SIG-M5 (cell line): ENCODE measurements around the gene WNT3.
"Not testable (repeated sequence)": the region's sequence is repeated elsewhere in the genome, so short reads cannot be mapped to it uniquely, and the experiment has no call there.

Experiments used
- DNase-seq: peaks from one replicate; lab custom pipeline; 2025; lab: John Stamatoyannopoulos, UW

The WNT3 gene

DNA sequence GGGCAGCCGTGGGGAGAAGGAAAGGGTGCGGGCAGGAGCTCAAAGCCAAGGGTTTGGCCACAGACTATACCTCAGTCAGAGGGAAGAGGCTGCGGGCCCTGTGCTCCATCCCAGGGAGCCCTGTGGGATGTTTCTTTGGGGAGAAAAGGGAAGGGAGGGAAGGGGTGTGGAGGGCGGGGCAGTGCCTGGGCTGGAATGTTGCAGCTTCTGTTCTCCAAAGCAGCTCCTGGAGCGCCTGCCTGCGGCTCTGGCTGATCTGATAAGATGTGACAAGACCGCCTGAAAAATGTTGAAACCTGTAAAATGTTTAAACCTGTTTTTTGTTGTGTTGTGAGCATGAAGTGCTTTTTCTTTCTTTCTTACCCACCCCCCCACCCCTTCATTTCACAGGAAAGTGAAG is 32.8 kb downstream of the WNT3 start:
- no peak for DNase-seq

- DNase-seq, result no peak
Observed at GRCh38 chr17:46783031-46783593, 35.4 kb downstream of the WNT3 start.

GRCh38 chr17:46782250-46782953 is 36.1 kb downstream of the WNT3 start:
- no peak for DNase-seq

DNA sequence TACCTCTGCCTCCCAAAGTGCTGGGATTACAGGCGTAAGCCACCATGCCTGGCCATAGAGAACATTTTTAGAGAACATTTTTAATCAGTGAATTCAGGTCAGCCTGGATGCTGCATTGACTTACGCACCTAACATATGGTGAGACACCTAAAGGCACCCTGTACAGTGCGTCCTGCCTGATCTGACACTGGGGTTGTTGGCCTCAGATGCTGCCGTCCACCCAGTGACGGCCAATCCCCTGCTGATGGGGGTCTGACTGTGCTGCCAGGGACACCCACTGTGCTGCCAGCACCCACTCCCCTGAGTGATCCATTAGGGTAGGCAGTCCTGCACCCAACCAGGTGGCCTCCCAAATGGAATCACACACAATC is 38.5 kb downstream of the WNT3 start:
- DNase-seq, result no peak

DNA sequence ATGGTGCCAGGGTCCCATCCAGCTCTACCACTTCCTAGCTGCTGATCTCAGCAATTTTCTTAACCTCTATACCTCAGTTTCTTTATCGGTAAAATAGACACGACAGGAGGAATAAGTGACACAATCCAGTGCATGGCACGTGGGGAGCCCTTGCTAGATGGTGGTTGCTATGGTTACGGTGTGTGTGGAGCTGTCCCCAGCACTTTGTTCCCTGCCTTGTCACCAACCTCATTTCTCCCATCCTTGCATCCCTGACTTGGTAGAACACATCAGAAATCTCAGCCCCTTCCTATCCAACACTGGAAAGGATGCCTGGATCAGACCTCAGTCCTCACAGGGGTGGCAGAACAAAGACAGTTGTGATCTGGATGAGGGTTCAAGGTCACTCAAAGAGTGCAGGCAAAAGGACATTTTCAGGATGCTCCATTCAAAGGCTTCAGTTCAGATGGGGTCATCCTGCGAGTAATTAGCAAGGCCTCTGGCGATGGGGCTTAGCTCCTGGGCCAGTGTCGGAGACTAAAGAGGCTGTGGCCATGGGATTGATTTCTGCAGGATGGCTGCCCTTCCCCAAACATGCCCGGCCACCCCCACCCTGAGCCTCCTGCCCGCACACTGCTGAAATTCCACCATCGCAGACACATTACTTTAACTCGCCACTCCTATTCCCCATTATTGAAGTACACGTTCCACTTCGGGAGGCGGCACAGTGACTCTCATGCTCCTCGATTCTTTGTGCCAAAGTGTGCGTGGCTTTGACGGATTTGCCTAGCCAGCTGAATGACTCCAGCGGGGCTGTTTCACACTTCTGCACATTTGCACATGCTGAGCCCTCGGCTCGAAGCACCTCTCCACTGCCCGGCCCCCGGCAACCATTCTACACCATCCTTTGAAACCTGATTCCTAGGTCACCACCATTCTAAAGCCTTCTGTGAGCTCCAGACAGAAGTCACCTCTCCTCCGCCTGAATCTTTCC is 40.3 kb downstream of the WNT3 start:
- no peak for DNase-seq

GRCh38 chr17:46776298-46777005 is 42.0 kb downstream of the WNT3 start:
- no peak for DNase-seq

DNA sequence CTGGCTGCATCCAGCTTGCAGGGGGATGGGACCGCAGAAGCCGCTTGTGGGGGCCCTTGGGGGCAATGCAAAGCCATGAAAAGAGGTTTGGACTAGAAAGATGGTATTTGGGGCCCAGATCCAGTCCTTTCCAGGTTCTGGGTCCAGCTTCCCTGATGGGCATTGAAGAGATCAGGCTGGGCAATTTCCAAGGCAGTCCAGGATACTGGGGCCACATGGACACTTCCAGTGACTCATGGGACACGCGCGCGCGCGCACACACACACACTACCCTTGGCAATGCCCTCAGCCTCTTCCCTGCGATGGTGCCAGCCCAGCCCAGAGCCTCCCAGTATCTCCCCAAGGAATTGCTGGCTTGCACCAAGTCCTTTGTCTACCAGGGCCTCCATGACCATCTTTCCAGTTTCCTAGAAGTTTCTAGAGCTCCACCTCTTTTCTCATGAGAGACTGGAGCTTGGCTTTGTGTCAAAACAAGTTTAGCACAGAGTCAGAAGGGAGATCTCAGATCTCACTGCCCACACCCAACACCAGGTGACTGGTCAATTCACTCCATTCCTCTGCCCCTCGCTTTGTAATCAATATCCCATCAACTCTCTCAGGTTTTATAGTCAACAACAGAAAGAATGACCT is 44.3 kb downstream of the WNT3 start:
- no peak for DNase-seq

- DNase-seq, result no peak
Observed at GRCh38 chr17:46773676-46774075, 44.8 kb downstream of the WNT3 start.

DNA sequence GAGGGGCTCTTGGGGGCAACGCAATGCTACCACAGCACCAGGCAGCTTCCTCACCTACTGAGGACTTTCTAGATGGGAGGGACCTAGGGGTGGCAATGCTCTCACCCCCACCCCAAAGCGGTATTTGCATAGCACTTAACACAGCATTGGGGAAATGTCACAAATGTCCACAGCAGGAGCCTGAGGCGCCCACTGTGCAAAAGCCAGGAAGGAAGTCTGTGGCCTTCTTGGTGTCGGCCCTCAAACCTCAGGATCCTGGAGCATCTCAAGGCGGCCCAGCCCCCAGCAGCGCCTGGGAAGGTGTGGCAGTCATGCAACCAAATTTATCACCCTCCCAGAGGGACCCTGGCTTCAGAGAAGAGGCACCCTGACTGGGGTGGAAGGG is 45.3 kb downstream of the WNT3 start:
- DNase-seq, result no peak

- DNase-seq, result no peak
Observed at GRCh38 chr17:46772475-46773220, 45.8 kb downstream of the WNT3 start.

- DNase-seq, result no peak
Observed at GRCh38 chr17:46771561-46772474, 46.7 kb downstream of the WNT3 start.

DNA sequence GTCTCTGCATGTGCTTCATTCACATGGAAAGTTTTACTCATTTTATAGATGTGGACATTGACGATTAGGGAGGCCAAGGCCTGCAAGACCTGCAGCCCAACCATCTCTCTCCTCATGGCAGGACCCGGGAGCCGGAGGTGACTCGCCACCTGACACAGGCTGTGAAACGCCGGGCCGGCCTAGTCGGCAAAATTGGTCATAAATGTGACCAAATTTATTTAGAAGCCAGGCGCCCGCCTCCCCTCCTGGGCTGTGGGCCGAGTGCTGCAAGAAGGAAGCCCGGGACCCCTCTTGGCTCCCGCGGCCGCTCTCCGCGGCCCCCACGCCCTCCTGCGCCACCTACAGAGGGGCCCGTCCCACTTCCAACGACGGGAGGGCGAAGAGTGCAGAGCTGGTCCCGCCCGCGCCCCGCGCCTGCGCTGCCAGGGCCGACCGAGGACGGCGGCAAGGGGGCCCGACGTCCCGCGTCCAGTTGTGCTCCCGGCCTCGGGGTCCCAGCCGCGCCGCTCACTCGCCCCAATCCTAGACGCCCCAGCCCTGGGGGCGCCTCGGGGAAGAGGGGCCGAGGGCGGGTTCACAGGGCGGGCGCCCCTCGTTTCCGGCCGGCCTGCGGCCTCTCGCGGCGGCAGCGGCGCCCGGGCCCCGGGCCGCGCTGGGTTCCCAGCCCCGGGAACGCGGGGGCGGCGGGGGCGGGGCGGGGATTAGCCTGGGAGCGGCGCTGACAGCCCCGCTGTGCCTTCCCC is 47.5 kb downstream of the WNT3 start:
- DNase-seq, result no peak

DNA sequence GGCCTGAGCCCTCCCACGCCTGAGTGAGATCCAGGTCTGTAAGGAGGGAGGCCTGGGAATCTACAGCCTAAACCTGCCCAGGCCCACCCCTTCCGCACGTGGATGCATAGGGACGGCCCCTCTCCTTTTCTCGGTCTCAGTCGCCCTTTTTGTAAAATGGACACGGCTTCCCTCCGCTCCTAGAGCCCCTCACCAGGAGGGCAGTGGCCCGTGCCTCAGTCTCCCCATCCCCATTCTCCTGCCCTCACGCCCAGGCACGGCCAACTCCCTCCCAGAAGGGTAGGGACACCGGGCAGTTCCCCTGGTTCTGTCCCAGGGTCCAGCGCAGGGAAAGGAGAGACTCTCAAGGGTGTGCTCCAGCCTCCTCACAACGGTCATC is 48.1 kb downstream of the WNT3 start:
- DNase-seq, result no peak

DNA sequence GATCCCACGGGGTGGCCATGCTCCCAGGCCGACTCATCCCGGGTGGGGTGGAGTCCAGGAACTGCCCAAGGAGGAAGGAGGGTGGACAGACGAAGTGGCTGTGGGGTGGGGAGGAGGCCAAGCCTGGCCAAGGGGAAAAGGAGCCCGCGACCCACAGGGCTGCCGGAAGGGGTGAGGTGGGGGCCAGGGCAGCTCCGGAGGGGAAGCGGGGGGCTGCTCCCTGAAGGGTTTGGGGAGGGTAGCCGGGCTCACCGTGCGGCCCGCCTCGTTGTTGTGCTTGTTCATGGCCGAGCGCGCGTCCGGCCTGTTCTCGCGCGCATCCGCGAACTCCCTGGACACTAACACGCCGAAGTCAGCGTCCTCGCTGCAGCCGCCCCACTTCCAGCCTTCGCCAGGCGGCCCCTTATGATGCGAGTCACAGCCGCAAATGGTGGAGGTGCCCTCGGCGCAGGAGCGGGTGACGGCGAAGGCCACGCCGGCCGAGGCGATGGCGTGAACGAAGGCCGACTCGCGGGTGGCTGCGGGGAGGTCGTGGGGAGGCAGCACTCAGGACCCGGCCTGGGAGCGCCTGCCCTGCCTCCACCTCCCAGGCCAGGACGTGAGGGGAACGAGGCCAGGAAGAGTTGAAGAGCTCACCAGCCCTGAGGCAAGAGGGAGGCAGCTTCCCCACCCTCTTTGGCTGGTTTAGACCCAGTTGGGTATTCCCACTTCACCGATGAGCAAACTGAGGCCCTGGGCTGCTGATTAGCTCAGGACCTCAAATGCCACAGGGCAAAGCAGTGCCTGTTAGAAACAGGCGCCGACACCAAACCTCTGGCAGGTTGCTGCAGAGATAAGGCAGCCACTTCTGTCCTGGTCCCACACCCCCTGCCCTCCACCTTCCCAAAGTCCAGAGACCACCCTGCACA is 48.7 kb downstream of the WNT3 start:
- DNase-seq, result no peak

- not testable (repeated sequence) for DNase-seq
Observed at GRCh38 chr17:46768896-46769295, 49.6 kb downstream of the WNT3 start.

GRCh38 chr17:46768540-46768870 is 50.0 kb downstream of the WNT3 start:
- DNase-seq, result no peak

DNA sequence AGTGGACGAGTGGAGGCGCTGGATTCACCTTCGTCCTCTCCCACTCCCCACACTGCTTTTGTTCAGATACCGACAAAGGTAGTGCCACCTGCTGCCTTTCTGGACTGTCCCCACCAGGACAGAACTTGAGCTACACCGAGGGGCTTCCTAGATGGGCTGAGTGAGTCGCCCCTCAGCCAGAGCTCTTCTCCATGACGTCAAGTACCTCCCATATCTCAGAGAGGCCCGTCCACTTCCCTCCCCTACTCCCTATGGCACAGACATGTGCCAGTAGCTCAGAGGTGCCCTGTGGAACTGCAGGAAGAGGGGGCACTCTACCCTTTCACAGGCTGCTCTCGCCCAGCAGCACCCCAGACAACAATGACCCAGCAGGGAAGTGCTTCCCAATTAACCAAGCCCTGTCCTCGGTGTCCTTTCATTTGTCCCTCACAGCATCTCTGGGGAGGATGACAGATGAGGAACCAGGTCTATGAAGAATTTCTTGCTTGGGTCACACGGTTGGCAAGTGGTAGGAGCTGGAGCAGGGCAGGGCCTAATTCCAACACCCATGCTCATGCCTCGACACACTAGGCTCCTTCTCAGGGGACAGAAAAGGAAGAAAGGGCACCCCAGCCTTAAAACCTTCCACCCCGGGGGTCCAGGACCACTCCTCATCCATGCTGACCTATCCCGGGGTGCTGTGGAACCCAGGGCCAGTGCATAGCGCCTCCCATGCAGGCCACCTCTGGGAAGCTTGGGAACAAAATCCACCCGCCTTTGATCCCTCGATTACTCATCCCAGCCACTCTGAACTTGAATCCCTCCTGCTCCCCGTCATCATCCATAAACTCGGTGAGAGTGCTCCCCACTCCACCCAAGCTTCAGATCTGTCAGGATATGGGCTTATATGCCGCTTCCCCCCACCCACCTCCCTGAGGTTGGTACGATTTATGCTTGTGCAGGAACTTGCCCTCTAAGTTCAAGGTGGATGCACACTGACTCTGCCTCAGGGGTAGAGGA is 51.7 kb downstream of the WNT3 start:
- DNase-seq, result no peak
